K562 (cell line): ENCODE data around the gene ARPC4. TPM values are rescaled to one million over a fixed set of nuclear protein-coding genes. Genes with fewer than 3 reads are reported as not detected.

ENCODE experiments used
- ATAC-seq: fragments of 200-7000 bp; cut with Tn5 transposase; 3 replicates; pipeline ENCODE4 v1.9.1; 2020; ENCODE audit warnings: moderate library complexity
- BruUV-seq: library from RNA; stranded (reverse); fragments of 400-500 nt; replicated peaks from 2 replicates; lab custom pipeline; 2021; lab: Mats Ljungman, UMichigan
- CTCF ChIA-PET: fragments of 300-600 bp; formaldehyde crosslinking; extraction: SDS; loops from one replicate; lab custom pipeline; 2021; ENCODE audit warnings: low intra/inter-chr PET ratio; lab: Yijun Ruan, JAX
- POLR2A ChIA-PET: fragments of 300-600, 350-650 bp; sonication (Branson Sonifier 250); formaldehyde crosslinking; extraction: SDS; loops from one replicate; lab custom pipeline; 2021; ENCODE audit warnings: antibody characterized with exemption, inconsistent platforms; lab: Yijun Ruan, JAX
- DNase-seq, 4 experiments: peaks; one replicate each; pipeline versions ENCODE4 v3.0.0 to v3.0.0-alpha.2; 2011 to 2018; ENCODE audit warnings: low spot score in 3 of 4, mixed read lengths in 3 of 4; ENCODE audit errors: extremely low read depth in 1 of 4
- FAIRE-seq: peaks from 2 replicates; lab custom pipeline; 2011; peaks lifted over from hg19 to GRCh38; lab: Jason Lieb, UNC
- H2AFZ ChIP-seq: 2 replicates; pipeline ENCODE4 v1.6.0; 2011; ENCODE audit warnings: low read depth, low read length, control low read depth, inconsistent platforms
- H3K27ac ChIP-seq: fragments of 200-600 bp; 3 replicates; pipeline ENCODE4 v1.8.0; 2011; ENCODE audit warnings: low read depth, mild to moderate bottlenecking, control low read depth, inconsistent platforms, low read length, moderate library complexity, mixed read lengths; ENCODE audit errors: extremely low read depth
- H3K27me3 ChIP-seq, 2 experiments: fragments of 300-600 bp in 1 of 2; 2 replicates in 1 of 2; 3 replicates in 1 of 2; pipeline versions ENCODE4 v1.6.0 to v1.8.0; 2011; ENCODE audit warnings: inconsistent platforms in 2 of 2, low read length in 2 of 2, mild to moderate bottlenecking in 1 of 2, mixed read lengths in 1 of 2, moderate library complexity in 1 of 2; ENCODE audit not compliant: control insufficient read depth in 2 of 2, insufficient read depth in 2 of 2
- H3K36me3 ChIP-seq: fragments of 300-600 bp; 3 replicates; pipeline ENCODE4 v1.8.0; 2011; ENCODE audit warnings: mild to moderate bottlenecking, low read length, inconsistent platforms; ENCODE audit not compliant: control insufficient read depth, insufficient read depth
- H3K4me1 ChIP-seq, 2 experiments: fragments of 200-600 bp in 1 of 2; replicated peaks in 1 of 2; 2 replicates in 1 of 2; 3 replicates in 1 of 2; pipeline versions ENCODE4 v1.5.1 to v1.8.0; 2011; ENCODE audit warnings: inconsistent platforms in 2 of 2, low read length in 2 of 2, mild to moderate bottlenecking in 1 of 2, mixed read lengths in 1 of 2, moderate library complexity in 1 of 2; ENCODE audit not compliant: control insufficient read depth in 2 of 2, insufficient read depth in 2 of 2
- H3K4me2 ChIP-seq: 2 replicates; pipeline ENCODE4 v1.6.1; 2011; ENCODE audit warnings: low read length, control low read depth, inconsistent platforms, mixed read lengths; ENCODE audit not compliant: insufficient read depth
- H3K4me3 ChIP-seq: fragments of 200-600 bp; sonication (generic), shearing (Covaris generic); 2 replicates; pipeline ENCODE4 v1.5.1; 2016; ENCODE audit warnings: control low read depth, inconsistent platforms
- H3K79me2 ChIP-seq: fragments of 200-600 bp; 3 replicates; pipeline ENCODE4 v1.8.0; 2011; ENCODE audit warnings: low read length, inconsistent platforms; ENCODE audit not compliant: control insufficient read depth, insufficient read depth
- H3K9ac ChIP-seq, 2 experiments: 2 replicates each; pipeline versions ENCODE4 v1.6.0 to v1.6.1; 2011; ENCODE audit warnings: low read depth in 2 of 2, low read length in 2 of 2, control low read depth in 1 of 2, inconsistent platforms in 1 of 2, mild to moderate bottlenecking in 1 of 2, mixed read lengths in 1 of 2; ENCODE audit not compliant: insufficient read depth in 1 of 2
- H3K9me1 ChIP-seq: one replicate; pipeline ENCODE4 v1.6.0; 2011; ENCODE audit warnings: inconsistent platforms, mild to moderate bottlenecking, low read length, moderate library complexity; ENCODE audit not compliant: control insufficient read depth, insufficient read depth
- H3K9me3 ChIP-seq: replicated peaks from 2 replicates; pipeline ENCODE4 v1.5.1; 2011; ENCODE audit warnings: low read depth, low read length, inconsistent platforms; ENCODE audit not compliant: control insufficient read depth, insufficient read depth
- H4K20me1 ChIP-seq: replicated peaks from 2 replicates; pipeline ENCODE4 v1.6.1; 2011; ENCODE audit warnings: low read length, inconsistent platforms, mixed read lengths; ENCODE audit not compliant: control insufficient read depth, insufficient read depth
- CBX1 ChIP-seq: sonication (generic); IDR thresholded peaks from 2 replicates; pipeline ENCODE4 v1.6.1; 2016; ENCODE audit warnings: antibody characterized with exemption, low read depth, mild to moderate bottlenecking
- CEBPB ChIP-seq: fragments of 450-650 bp; IDR thresholded peaks from 2 replicates; pipeline ENCODE4 v1.6.1; 2016; ENCODE audit warnings: missing genetic modification characterization, missing compliant biosample characterization
- DACH1 ChIP-seq: fragments of 450-650 bp; IDR thresholded peaks from 2 replicates; pipeline ENCODE4 v1.6.1; 2018; ENCODE audit not compliant: partially characterized antibody
- E2F8 ChIP-seq: fragments of 450-650 bp; IDR thresholded peaks from 2 replicates; pipeline ENCODE4 v1.7.1; 2018; ENCODE audit warnings: mild to moderate bottlenecking, low read depth; ENCODE audit not compliant: partially characterized antibody
- MLLT1 ChIP-seq, 2 experiments: fragments of 450-650 bp; IDR thresholded peaks; 2 replicates each; pipeline ENCODE4 v1.6.1; 2016
- POLR2G ChIP-seq: fragments of 200-400 bp; formaldehyde crosslinking; IDR thresholded peaks from 2 replicates; pipeline ENCODE4 v1.6.1; 2017; ENCODE audit warnings: low read depth, mild to moderate bottlenecking, antibody characterized with exemption, low read length, moderate library complexity
- RBFOX2 ChIP-seq: fragments of 200-400 bp; formaldehyde crosslinking; IDR thresholded peaks from 2 replicates; pipeline ENCODE4 v1.6.1; 2017; ENCODE audit warnings: low read depth, mild to moderate bottlenecking, low read length, moderate library complexity
- RBM25 ChIP-seq: fragments of 200-400 bp; formaldehyde crosslinking; IDR thresholded peaks from 2 replicates; pipeline ENCODE4 v1.6.1; 2018; ENCODE audit warnings: low read length, low read depth, moderate library complexity; ENCODE audit not compliant: severe bottlenecking
- THAP7 ChIP-seq: fragments of 250-450 bp; sonication (Bioruptor Pico); IDR thresholded peaks from 2 replicates; pipeline ENCODE4 v1.5.0; 2021
- THRB ChIP-seq: fragments of 450-650 bp; formaldehyde crosslinking; conservative IDR thresholded peaks from 2 replicates; pipeline ENCODE4 v1.4.0; 2022; ENCODE audit warnings: mild to moderate bottlenecking, missing genetic modification characterization
- TSC22D4 ChIP-seq: fragments of 450-650 bp; IDR thresholded peaks from 2 replicates; pipeline ENCODE4 v1.6.1; 2016; ENCODE audit warnings: missing genetic modification characterization, missing biosample characterization, control low read depth
- ZBTB7A ChIP-seq: IDR thresholded peaks from 2 replicates; pipeline ENCODE4 v1.6.1; 2011; ENCODE audit warnings: low read depth, mild to moderate bottlenecking, low read length, moderate library complexity, borderline replicate concordance; ENCODE audit not compliant: control insufficient read depth
- ZNF77 ChIP-seq: fragments of 250-450 bp; sonication (Bioruptor Pico); IDR thresholded peaks from 2 replicates; pipeline ENCODE4 v1.5.0; 2020
- WGBS: fragments of 100-300 bp; shearing (Covaris generic); methylation state at CpG from one replicate; pipeline ENCODE4 v1.1.6; 2016; ENCODE audit warnings: low coverage, mixed read lengths; ENCODE audit not compliant: insufficient coverage; ENCODE audit errors: missing lambda C conversion rate; 5-methylcytosine and 5-hydroxymethylcytosine counted together
- in situ Hi-C: fragments of 300-500 bp; cut with MboI; formaldehyde crosslinking; loops from 4 replicates; pipeline ENCODE4 v1.15.0; 2018; ENCODE audit warnings: inconsistent platforms, mixed read lengths
- intact Hi-C: fragments of 100-400 bp; cut with micrococcal nuclease; formaldehyde crosslinking; loops from 2 replicates; pipeline ENCODE4 v1.14.2; 2022
- polyA plus RNA-seq, 8 experiments: library from polyadenylated mRNA; depleted of rRNA in 4 of 8; stranded (reverse) in 5 of 8; unstranded in 3 of 8; fragments of >200 nt; fragmentation: Nextera tagmentation in 2 of 8; fragmentation: Illumina TruSeq in 1 of 8; extraction: Ambion mirVana in 2 of 8; extraction: Trizol in 1 of 8; gene quantifications; 2 replicates each; pipeline versions ENCODE4 v1.2.1 to v1.2.3, GENCODE V29; 2011 to 2014; ENCODE audit warnings: inconsistent platforms in 1 of 8, missing spikeins in 1 of 8
- total RNA-seq, 7 experiments: library from RNA; depleted of rRNA in 6 of 7; stranded (reverse); fragments of >200 nt in 6 of 7; fragmentation: Illumina TruSeq in 2 of 7; extraction: Trizol in 2 of 7; gene quantifications; 2 replicates each; pipeline versions ENCODE4 v1.2.1 to v1.2.3, GENCODE V29; 2011 to 2021; ENCODE audit warnings: low replicate concordance in 1 of 7

ARPC4 gene
- total and polyA plus RNA-seq, 9 of the 15 experiments (the other 6 are each of a cell fraction or from before 2014, with no cell fraction given): 20.1 to 153 (median 119) TPM

- peak; percentile 72 for TF ChIP-seq RBM25
- no peak for TF ChIP-seq THAP7 (CRISPR knock-in tag)
- no peak for TF ChIP-seq MLLT1 (IDR thresholded peaks at IDR 0.05)
- TF ChIP-seq ZNF77 (CRISPR knock-in tag): no peak
- no peak for TF ChIP-seq CBX1
- no peak for TF ChIP-seq ZBTB7A
- TF ChIP-seq RBFOX2: peak; percentile 65
- TF ChIP-seq, all 486 proteins: peak for 5
Observed at GRCh38 chr3:9806688-9807589, 14.1 kb downstream of the ARPC4 start (continued).

- Histone ChIP-seq H3K27me3 (no peaks in the 10 kb centered on the region), H3K79me2 (no peaks in the 10 kb centered on the region), H3K9ac (no peak overlapping the region), H3K27ac (no peak overlapping the region), H4K20me1 (0 out of 2 replicates have a peak, but pooled peaks cover 3% of the 10 kb centered on the region), H3K36me3 (peaks cover 88% of the 10 kb centered on the region), H3K9me1 (peaks cover 2% of the 10 kb centered on the region), H2AFZ (no peak overlapping the region), H3K9me3 (no peaks in the 10 kb centered on the region), H3K4me3 (no peak overlapping the region), H3K4me2 (no peak overlapping the region), H3K4me1 (peaks cover 0 to 8% of the 10 kb centered on the region in 2 experiments; a peak in 2 of 5 replicates)
- CTCF ChIA-PET: no interaction called here
- no TSS peak for BruUV-seq
- intact Hi-C loops: no loop called here
- in situ Hi-C loops: no loop called here
- 100% methylated on average over 1 of the region's 2 CpGs for WGBS
- POLR2A ChIA-PET: interaction anchor here (0.6 to 6.7 kb wide), 9 partner anchors 12 to 208 kb away, joined by 3 to 49 read pairs (median 5); partner anchors contain the start of genes ARPC4, EMC3 and TADA3
- no peak for FAIRE-seq
- no peak for DNase-seq
- ATAC-seq: no peak
- TF ChIP-seq TSC22D4 (no peak), THRB (0 out of 2 replicates have a peak, but pooled peaks have one; percentile 44), RBFOX2 (0 out of 2 replicates have a peak, but pooled peaks have one; percentile 31), E2F8 (no peak), CEBPB (tag) (no peak), DACH1 (no peak), POLR2G (peak; percentile 41; the same call in 1 of the 2 replicates)
Observed at GRCh38 chr3:9807981-9808344, 15.1 kb downstream of the ARPC4 start.
